MM.1S (cell line): ENCODE data around the gene GCM1.

Experiments used
- DNase-seq: peaks from one replicate; pipeline ENCODE4 v3.0.0-alpha.2; 2015
- H2AFZ ChIP-seq: fragments of 300-600 bp; sonication (generic); 2 replicates; pipeline ENCODE4 v1.6.0; 2016; ENCODE audit warnings: antibody characterized with exemption, low read length
- H3F3A ChIP-seq: fragments of 300-600 bp; sonication (generic); 2 replicates; pipeline ENCODE4 v1.6.1; 2016; ENCODE audit warnings: mild to moderate bottlenecking, antibody characterized with exemption, low read length, moderate library complexity, mixed read lengths; ENCODE audit not compliant: insufficient read depth
- H3K27ac ChIP-seq: fragments of 300-600 bp; sonication (generic); 2 replicates; pipeline ENCODE4 v1.5.1; 2016; ENCODE audit warnings: mild to moderate bottlenecking, low read length
- H3K27me3 ChIP-seq: fragments of 300-600 bp; sonication (generic); replicated peaks from 2 replicates; pipeline ENCODE4 v1.6.0; 2016; ENCODE audit warnings: low read length; ENCODE audit not compliant: insufficient read depth
- H3K36me3 ChIP-seq: fragments of 300-600 bp; sonication (generic); replicated peaks from 2 replicates; pipeline ENCODE4 v1.6.1; 2016; ENCODE audit warnings: mild to moderate bottlenecking, low read length, mixed read lengths; ENCODE audit not compliant: insufficient read depth
- H3K4me1 ChIP-seq: fragments of 300-600 bp; sonication (generic); 2 replicates; pipeline ENCODE4 v1.6.1; 2016; ENCODE audit warnings: low read length, mixed read lengths
- H3K4me2 ChIP-seq: fragments of 300-600 bp; sonication (generic); 2 replicates; pipeline ENCODE4 v1.6.0; 2016; ENCODE audit warnings: low read depth, low read length
- H3K4me3 ChIP-seq: fragments of 300-600 bp; sonication (generic); 2 replicates; pipeline ENCODE4 v1.5.1; 2016; ENCODE audit warnings: low read length, mixed read lengths
- H3K79me2 ChIP-seq: fragments of 300-600 bp; sonication (generic); 2 replicates; pipeline ENCODE4 v1.6.1; 2016; ENCODE audit warnings: mixed run types, low read length, mixed read lengths
- H3K9ac ChIP-seq: fragments of 300-600 bp; sonication (generic); 2 replicates; pipeline ENCODE4 v1.6.1; 2016; ENCODE audit warnings: low read length, mixed read lengths
- H3K9me2 ChIP-seq: fragments of 300-600 bp; sonication (generic); replicated peaks from 2 replicates; pipeline ENCODE4 v1.6.1; 2016; ENCODE audit warnings: mild to moderate bottlenecking, low read length, mixed read lengths; ENCODE audit not compliant: insufficient read depth
- H3K9me3 ChIP-seq: fragments of 300-600 bp; sonication (generic); replicated peaks from 2 replicates; pipeline ENCODE4 v1.6.1; 2016; ENCODE audit warnings: mild to moderate bottlenecking, low read length, mixed read lengths; ENCODE audit not compliant: insufficient read depth
- H4K20me1 ChIP-seq: fragments of 300-600 bp; sonication (generic); 2 replicates; pipeline ENCODE4 v1.6.1; 2016; ENCODE audit warnings: mild to moderate bottlenecking, low read length, moderate library complexity, mixed read lengths; ENCODE audit not compliant: insufficient read depth
- EZH2 ChIP-seq: fragments of 300-600 bp; sonication (generic); optimal IDR thresholded peaks from 2 replicates; pipeline ENCODE3; 2017; ENCODE audit warnings: low read depth, mild to moderate bottlenecking, antibody characterized with exemption, low read length, mixed read lengths
- EZH2phosphoT487 ChIP-seq: fragments of 300-600 bp; sonication (generic); IDR thresholded peaks from 2 replicates; pipeline ENCODE4 v1.6.1; 2018; ENCODE audit warnings: antibody characterized with exemption, low read length
- TF ChIP-seq, protein P1 (sequence below): fragments of 300-600 bp; sonication (generic); IDR thresholded peaks from 2 replicates; pipeline ENCODE4 v1.5.1; 2016; ENCODE audit warnings: antibody characterized with exemption, low read length, mixed read lengths

The GCM1 gene

DNA sequence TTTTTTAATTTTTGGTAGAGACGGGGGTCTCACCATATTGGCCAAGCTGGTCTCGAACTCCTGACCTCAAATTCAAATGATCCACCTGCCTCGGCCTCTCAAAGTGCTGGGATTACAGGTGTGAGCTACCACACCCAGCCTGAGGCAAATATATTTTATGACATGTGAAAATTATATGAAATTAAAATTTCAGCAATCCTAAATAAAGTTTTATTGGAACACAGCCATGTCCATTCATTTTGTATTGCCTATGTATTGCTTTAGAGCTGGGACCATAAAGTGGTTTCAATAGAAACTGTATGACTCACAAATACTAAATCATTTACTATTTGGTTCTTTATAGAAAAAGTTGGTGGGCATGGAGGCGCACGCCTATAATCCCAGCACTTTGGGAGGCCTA is 32.0 kb upstream of the GCM1 start:
- H3K27ac ChIP-seq = no peak overlapping the region
- no peak overlapping the region for H3K4me3 ChIP-seq
- H3K9me3 ChIP-seq = no peaks in the 10 kb centered on the region
- no peak for DNase-seq
- no peaks in the 10 kb centered on the region for H3K9me2 ChIP-seq
- H3K4me2 ChIP-seq = no peak overlapping the region
- H3K36me3 ChIP-seq = no peaks in the 10 kb centered on the region
- no peaks in the 10 kb centered on the region for H3K27me3 ChIP-seq
- H2AFZ ChIP-seq = no peak overlapping the region
- H3F3A ChIP-seq = no peaks in the 10 kb centered on the region
- H3K4me1 ChIP-seq = no peaks in the 10 kb centered on the region
- H4K20me1 ChIP-seq = no peaks in the 10 kb centered on the region
- no peak overlapping the region for H3K9ac ChIP-seq
- TF ChIP-seq, protein P1, sequence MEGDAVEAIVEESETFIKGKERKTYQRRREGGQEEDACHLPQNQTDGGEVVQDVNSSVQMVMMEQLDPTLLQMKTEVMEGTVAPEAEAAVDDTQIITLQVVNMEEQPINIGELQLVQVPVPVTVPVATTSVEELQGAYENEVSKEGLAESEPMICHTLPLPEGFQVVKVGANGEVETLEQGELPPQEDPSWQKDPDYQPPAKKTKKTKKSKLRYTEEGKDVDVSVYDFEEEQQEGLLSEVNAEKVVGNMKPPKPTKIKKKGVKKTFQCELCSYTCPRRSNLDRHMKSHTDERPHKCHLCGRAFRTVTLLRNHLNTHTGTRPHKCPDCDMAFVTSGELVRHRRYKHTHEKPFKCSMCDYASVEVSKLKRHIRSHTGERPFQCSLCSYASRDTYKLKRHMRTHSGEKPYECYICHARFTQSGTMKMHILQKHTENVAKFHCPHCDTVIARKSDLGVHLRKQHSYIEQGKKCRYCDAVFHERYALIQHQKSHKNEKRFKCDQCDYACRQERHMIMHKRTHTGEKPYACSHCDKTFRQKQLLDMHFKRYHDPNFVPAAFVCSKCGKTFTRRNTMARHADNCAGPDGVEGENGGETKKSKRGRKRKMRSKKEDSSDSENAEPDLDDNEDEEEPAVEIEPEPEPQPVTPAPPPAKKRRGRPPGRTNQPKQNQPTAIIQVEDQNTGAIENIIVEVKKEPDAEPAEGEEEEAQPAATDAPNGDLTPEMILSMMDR = no peak
- TF ChIP-seq EZH2 (no peak), EZH2phosphoT487 (no peak)
- H3K79me2 ChIP-seq = no peaks in the 10 kb centered on the region

DNA sequence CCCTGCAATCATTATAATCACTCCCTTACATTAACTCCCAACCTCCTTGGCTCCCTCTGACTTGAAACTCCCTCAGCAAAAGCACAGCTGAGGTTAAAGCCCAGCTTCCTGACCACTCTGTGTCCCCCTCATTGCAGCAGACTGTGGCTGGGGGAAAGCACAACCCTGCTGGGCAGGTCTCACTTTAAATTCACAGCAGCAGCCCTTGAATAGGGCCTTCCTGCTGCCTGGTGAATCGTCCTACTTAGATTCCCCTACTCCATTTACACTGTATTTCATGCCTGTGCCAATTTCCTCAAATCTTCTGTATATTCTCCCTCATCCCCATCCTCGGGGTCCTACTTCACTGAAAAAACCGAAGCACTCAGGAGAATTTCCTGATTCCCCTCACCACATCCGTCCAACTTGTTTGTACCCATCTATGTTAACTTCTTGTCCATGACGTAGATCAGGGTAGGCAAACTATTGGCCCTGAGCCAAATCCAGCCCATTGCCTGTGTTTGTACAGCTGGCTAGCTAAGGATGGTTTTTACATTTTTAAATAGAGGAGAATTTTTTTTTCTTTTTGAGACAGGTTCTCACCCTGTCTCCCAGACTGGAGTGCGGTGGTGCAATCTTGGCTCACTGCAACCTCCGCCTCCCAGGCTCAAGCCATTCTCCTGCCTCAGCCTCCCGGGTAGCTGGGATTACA is 31.5 kb upstream of the GCM1 start:
- Histone ChIP-seq H3K9ac (no peak overlapping the region), H4K20me1 (no peaks in the 10 kb centered on the region), H3K9me2 (no peaks in the 10 kb centered on the region), H3K36me3 (no peaks in the 10 kb centered on the region), H3K4me3 (no peak overlapping the region), H3K9me3 (no peaks in the 10 kb centered on the region), H3K4me2 (no peak overlapping the region), H3K27me3 (no peaks in the 10 kb centered on the region), H2AFZ (no peak overlapping the region), H3K4me1 (no peaks in the 10 kb centered on the region), H3K27ac (no peak overlapping the region), H3K79me2 (no peaks in the 10 kb centered on the region), H3F3A (no peaks in the 10 kb centered on the region)
- no peak for DNase-seq
- TF ChIP-seq, protein P1 = no peak
- TF ChIP-seq EZH2phosphoT487 (no peak), EZH2 (no peak)

DNA sequence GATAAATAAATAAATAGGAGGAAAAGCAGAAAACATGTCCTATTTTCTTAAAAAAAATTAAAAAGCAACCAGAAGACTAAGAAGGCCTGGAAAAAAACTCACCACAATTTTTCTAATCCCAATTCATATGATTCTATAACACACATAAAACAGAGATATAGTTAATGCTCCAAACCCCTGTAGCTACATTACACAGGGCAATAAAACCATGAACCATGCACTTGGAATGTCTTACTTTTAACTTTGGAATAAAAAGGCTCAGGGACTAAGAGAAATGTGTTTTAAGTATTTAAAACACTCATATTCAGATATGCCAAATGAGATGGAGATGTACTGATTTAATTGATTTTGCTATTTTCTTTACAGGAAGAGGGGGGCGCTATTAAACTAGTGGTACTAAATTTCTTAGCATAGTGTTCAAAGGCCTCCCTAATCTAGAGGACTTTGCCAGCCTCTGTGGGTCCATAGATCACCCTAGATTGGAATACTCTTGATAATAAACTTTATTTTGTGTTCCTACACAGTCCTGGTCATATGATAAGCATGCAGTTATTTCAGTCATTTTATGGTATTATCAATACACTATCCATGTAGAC is 30.3 kb upstream of the GCM1 start:
- Histone ChIP-seq H3K4me1 (no peaks in the 10 kb centered on the region), H3K27me3 (no peaks in the 10 kb centered on the region), H3K9me3 (no peaks in the 10 kb centered on the region), H4K20me1 (no peaks in the 10 kb centered on the region), H3K36me3 (no peaks in the 10 kb centered on the region), H3K79me2 (no peaks in the 10 kb centered on the region), H3K9me2 (no peaks in the 10 kb centered on the region), H3K4me3 (no peak overlapping the region), H3F3A (no peaks in the 10 kb centered on the region), H2AFZ (no peak overlapping the region), H3K4me2 (no peak overlapping the region), H3K27ac (no peak overlapping the region), H3K9ac (no peak overlapping the region)
- DNase-seq = no peak
- TF ChIP-seq EZH2phosphoT487 = no peak
- TF ChIP-seq, protein P1 = 0 out of 2 replicates have a peak, but pooled peaks have one; percentile 3
